ENCODE measurements around the gene PLN. TPM values are rescaled to one million over a fixed set of nuclear protein-coding genes. Genes with fewer than 3 reads are reported as not detected.

The PLN gene
- total RNA-seq, 4 donors from 2014 or later: 1.5 to 11.2 (median 5.3) TPM

DNA sequence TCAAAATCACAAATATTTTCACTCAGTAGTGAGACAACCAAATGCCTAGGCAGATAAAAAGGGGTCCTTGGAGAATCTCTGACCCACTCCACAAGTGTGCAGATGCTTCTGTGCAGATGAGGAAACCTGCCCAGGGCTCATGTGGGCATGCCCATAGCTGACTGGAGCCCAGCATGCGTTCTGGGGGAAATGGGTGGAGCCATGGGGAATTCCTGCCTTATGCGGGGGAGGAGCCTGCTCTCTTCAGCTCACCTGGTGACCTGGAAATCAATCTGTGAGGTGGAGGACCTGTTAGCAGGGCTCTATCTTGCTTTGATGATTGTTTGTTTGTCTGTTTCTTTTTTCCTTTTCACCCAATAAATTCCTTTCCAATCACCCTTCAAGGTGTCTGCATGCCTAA, 23.4 kb upstream of the PLN start:
- H3K27ac ChIP-seq: no peak overlapping the region
- H3K36me3 ChIP-seq: no peaks in the 10 kb centered on the region
- WGBS: 61% methylated on average over 2 of the region's 2 CpGs
- H3K4me1 ChIP-seq: peaks cover 6% of the 10 kb centered on the region
- no peaks in the 10 kb centered on the region for H3K9me3 ChIP-seq
- TF ChIP-seq POLR2A (IDR thresholded peaks at IDR 0.05): no peak
- no peaks in the 10 kb centered on the region for H3K27me3 ChIP-seq
- no peak for DNase-seq (ENCODE audit: low spot score in 2 of 2)
- no peak overlapping the region for H3K4me3 ChIP-seq

DNA sequence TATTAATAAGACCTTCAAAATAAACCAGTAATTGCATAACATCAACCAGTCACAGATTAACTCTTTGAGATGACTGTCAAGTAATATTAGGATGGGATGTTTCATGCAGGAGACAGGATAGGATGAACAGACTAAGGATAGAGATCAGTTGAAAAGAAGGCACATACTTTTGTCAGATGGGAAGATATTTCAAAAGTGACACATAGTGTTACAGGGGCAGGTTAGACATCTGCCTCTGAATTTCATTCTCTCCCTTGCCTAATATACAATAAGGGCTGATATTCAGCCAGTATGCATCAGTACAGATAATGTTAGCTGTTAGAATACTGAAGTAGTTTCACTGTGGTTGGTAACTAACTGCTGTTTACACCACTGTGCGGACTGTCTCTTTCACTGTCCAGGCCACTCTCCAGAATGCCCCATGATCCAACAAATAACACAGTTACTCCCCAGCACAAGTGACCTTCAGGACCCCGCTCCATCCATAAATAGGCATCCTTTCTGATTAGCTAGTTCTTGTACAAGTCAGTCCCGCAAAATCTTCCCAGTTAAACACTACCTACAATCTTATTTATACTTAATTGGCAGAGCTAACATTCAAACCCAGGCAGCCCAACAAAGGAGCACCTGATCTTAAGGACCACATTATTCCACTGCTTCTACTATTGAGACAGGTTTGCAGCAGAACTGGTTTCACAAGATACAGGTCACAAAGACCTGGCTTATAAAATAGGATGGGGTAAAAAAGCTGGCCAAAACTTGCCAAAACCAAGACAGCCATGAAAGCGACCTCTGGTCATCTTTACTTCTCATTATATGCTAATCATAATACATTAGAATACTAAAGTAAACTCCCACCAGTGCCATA, 21.9 kb upstream of the PLN start:
- Histone ChIP-seq H3K27me3 (no peaks in the 10 kb centered on the region), H3K36me3 (no peaks in the 10 kb centered on the region), H3K4me1 (peaks cover 6% of the 10 kb centered on the region), H3K9me3 (no peaks in the 10 kb centered on the region), H3K27ac (no peak overlapping the region), H3K4me3 (no peak overlapping the region)
- WGBS: 91% methylated on average over 4 of the region's 4 CpGs
- TF ChIP-seq EP300 (IDR thresholded peaks at IDR 0.05): no peak
- TF ChIP-seq, protein P1, sequence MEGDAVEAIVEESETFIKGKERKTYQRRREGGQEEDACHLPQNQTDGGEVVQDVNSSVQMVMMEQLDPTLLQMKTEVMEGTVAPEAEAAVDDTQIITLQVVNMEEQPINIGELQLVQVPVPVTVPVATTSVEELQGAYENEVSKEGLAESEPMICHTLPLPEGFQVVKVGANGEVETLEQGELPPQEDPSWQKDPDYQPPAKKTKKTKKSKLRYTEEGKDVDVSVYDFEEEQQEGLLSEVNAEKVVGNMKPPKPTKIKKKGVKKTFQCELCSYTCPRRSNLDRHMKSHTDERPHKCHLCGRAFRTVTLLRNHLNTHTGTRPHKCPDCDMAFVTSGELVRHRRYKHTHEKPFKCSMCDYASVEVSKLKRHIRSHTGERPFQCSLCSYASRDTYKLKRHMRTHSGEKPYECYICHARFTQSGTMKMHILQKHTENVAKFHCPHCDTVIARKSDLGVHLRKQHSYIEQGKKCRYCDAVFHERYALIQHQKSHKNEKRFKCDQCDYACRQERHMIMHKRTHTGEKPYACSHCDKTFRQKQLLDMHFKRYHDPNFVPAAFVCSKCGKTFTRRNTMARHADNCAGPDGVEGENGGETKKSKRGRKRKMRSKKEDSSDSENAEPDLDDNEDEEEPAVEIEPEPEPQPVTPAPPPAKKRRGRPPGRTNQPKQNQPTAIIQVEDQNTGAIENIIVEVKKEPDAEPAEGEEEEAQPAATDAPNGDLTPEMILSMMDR (IDR thresholded peaks at IDR 0.05): no peak
- no peak for TF ChIP-seq POLR2A (IDR thresholded peaks at IDR 0.05)
- TF ChIP-seq POLR2AphosphoS5 (IDR thresholded peaks at IDR 0.05): no peak
- no peak for DNase-seq (ENCODE audit: low spot score in 2 of 2)

DNA sequence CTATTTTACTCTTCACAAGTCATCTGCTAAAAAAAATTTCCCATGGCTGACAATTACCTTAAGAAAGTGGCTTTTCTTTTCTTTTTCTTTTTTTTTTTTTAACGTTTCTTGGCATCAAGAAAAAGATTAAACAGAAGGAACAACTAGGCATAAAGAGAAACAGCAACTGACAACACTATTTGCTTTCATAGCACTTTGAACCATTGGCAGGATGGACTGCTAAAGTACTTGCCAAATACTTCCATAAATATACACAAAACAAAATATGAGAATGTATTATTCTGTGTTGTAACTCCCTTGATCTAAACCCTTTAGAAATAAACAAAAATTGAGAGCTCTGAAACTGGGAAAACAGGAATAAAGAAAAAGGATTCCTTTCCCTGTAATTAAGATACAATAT, 20.0 kb upstream of the PLN start:
- no peak for DNase-seq (ENCODE audit: low spot score in 2 of 2)
- H3K27me3 ChIP-seq: no peaks in the 10 kb centered on the region
- no peaks in the 10 kb centered on the region for H3K36me3 ChIP-seq
- no peak overlapping the region for H3K4me3 ChIP-seq
- no peak overlapping the region for H3K27ac ChIP-seq
- no peaks in the 10 kb centered on the region for H3K9me3 ChIP-seq
- WGBS: 23% methylated on average over 1 of the region's 1 CpG
- H3K4me1 ChIP-seq: peaks cover 6% of the 10 kb centered on the region
- TF ChIP-seq, protein P1 (IDR thresholded peaks at IDR 0.05): no peak
- TF ChIP-seq POLR2A (IDR thresholded peaks at IDR 0.05): no peak
- TF ChIP-seq EP300 (IDR thresholded peaks at IDR 0.05): no peak
- no peak for TF ChIP-seq POLR2AphosphoS5 (IDR thresholded peaks at IDR 0.05)

DNA sequence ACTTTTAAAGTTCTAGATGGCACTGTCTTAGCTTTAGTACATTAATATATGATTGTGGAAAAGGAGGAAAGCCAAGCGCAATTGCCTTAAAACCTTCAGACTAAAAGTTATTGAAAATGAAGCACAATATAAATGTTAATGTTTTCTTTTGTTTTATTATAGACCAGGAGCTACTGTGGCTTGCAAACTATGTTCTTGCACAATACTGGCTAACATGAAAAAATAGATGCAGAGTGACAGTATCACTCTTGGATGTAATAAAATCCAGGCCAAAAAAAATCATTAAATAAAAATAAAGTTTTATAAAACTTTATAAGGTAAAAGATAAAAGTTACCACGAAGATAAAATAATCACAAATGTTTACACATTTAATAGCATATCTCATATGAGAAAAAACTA, 18.3 kb upstream of the PLN start:
- H3K4me1 ChIP-seq: peaks cover 6% of the 10 kb centered on the region
- no peak for DNase-seq (ENCODE audit: low spot score in 2 of 2)
- no peak overlapping the region for H3K4me3 ChIP-seq
- H3K36me3 ChIP-seq: no peaks in the 10 kb centered on the region
- H3K9me3 ChIP-seq: no peaks in the 10 kb centered on the region
- H3K27me3 ChIP-seq: no peaks in the 10 kb centered on the region
- WGBS: 88% methylated on average over 2 of the region's 2 CpGs
- TF ChIP-seq POLR2AphosphoS5 (IDR thresholded peaks at IDR 0.05): no peak
- TF ChIP-seq POLR2A (IDR thresholded peaks at IDR 0.05): no peak
- TF ChIP-seq, protein P1 (IDR thresholded peaks at IDR 0.05): no peak
- TF ChIP-seq EP300 (IDR thresholded peaks at IDR 0.05): no peak
- H3K27ac ChIP-seq: no peak overlapping the region

DNA sequence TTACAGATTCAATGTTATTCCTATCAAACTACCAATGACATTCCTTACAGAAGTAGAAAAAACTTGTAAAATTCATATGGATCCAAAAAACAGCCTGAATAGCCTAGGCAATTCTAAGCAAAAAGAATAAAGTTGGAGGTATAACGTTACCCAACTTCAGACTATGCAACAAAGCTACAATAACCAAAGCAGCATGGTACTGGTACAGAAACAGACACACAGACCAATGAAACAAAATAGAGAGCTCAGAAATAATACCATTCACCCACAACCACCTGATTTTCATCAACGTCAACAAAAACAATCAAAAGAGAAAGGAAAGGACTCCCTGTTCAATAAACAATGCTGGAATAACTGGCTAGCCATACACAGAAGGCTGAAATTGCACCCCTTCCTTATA, 17.2 kb upstream of the PLN start:
- H3K36me3 ChIP-seq: no peaks in the 10 kb centered on the region
- no peaks in the 10 kb centered on the region for H3K9me3 ChIP-seq
- no peak for DNase-seq (ENCODE audit: low spot score in 2 of 2)
- WGBS: 93% methylated on average over 2 of the region's 2 CpGs
- TF ChIP-seq, protein P1 (IDR thresholded peaks at IDR 0.05): no peak
- TF ChIP-seq POLR2A (IDR thresholded peaks at IDR 0.05) (no peak), EP300 (IDR thresholded peaks at IDR 0.05) (no peak), POLR2AphosphoS5 (IDR thresholded peaks at IDR 0.05) (no peak)
- no peaks in the 10 kb centered on the region for H3K27me3 ChIP-seq
- no peak overlapping the region for H3K27ac ChIP-seq
- H3K4me3 ChIP-seq: no peak overlapping the region
- H3K4me1 ChIP-seq: peaks cover 6% of the 10 kb centered on the region

All from suprapubic skin (tissue), 4 donors.